Stimulated activated naive CD8-positive, alpha-beta T cell treated with anti-CD3 and anti-CD28 coated beads, Interleukin-15, Interleukin-2, amounts not matched to agents 100 U/mL and 50 U/mL, for 24 hours (primary cell): ENCODE results near the gene COL9A2.

Experiments used
- ATAC-seq: fragments of 150-1000 bp; cut with Tn5 transposase; one replicate; pipeline ENCODE4 v1.10.0; 2021
- DNase-seq: peaks from one replicate; pipeline ENCODE4 v3.0.0; 2021

Gene COL9A2

GRCh38 chr1:40303051-40303771 is 13.9 kb downstream of the COL9A2 start:
- ATAC-seq, result no peak

GRCh38 chr1:40302475-40302874 is 14.6 kb downstream of the COL9A2 start:
- ATAC-seq (no peak), DNase-seq (no peak)

More at GRCh38 chr1:40303051-40303771, 13.9 kb downstream of the COL9A2 start:
- DNase-seq, result no peak

- ATAC-seq (no peak), DNase-seq (no peak)
These were observed 15.4 kb downstream of the COL9A2 start for GRCh38 chr1:40301541-40302299.

- DNase-seq (no peak), ATAC-seq (no peak)
These were observed 16.0 kb downstream of the COL9A2 start for GRCh38 chr1:40301066-40301465.

GRCh38 chr1:40300651-40301050 is 16.4 kb downstream of the COL9A2 start:
- DNase-seq (no peak), ATAC-seq (no peak)

- no peak for ATAC-seq
- DNase-seq, result no peak
These were observed 16.9 kb downstream of the COL9A2 start for GRCh38 chr1:40300249-40300567.

- DNase-seq (no peak), ATAC-seq (no peak)
These were observed 17.5 kb downstream of the COL9A2 start for GRCh38 chr1:40299366-40300248.

GRCh38 chr1:40291293-40291692 is 25.8 kb downstream of the COL9A2 start:
- DNase-seq (no peak), ATAC-seq (no peak)

GRCh38 chr1:40281853-40282252 is 35.2 kb downstream of the COL9A2 start:
- no peak for ATAC-seq
- DNase-seq, result no peak

GRCh38 chr1:40276122-40276521 is 41.0 kb downstream of the COL9A2 start:
- ATAC-seq (no peak), DNase-seq (no peak)

- DNase-seq, result no peak
- ATAC-seq, result no peak
These were observed 42.8 kb downstream of the COL9A2 start for GRCh38 chr1:40274331-40274730.

- DNase-seq, result no peak
- no peak for ATAC-seq
These were observed 43.4 kb downstream of the COL9A2 start for GRCh38 chr1:40273547-40274166.

GRCh38 chr1:40272653-40273213 is 44.4 kb downstream of the COL9A2 start:
- DNase-seq (no peak), ATAC-seq (no peak)

- ATAC-seq (peak; percentile 95), DNase-seq (no peak)
These were observed 46.8 kb downstream of the COL9A2 start for GRCh38 chr1:40270152-40270834.

- ATAC-seq (no peak), DNase-seq (no peak)
These were observed 48.9 kb downstream of the COL9A2 start for GRCh38 chr1:40268211-40268610.

GRCh38 chr1:40267767-40268187 is 49.3 kb downstream of the COL9A2 start:
- ATAC-seq (no peak), DNase-seq (no peak)

- no peak for ATAC-seq
- no peak for DNase-seq
These were observed 50.1 kb downstream of the COL9A2 start for GRCh38 chr1:40266786-40267535.

- ATAC-seq (no peak), DNase-seq (no peak)
These were observed 51.2 kb downstream of the COL9A2 start for GRCh38 chr1:40265919-40266318.

GRCh38 chr1:40265298-40265697 is 51.8 kb downstream of the COL9A2 start:
- ATAC-seq (no peak), DNase-seq (no peak)

- DNase-seq, result no peak
- ATAC-seq, result peak; percentile 96
These were observed 52.7 kb downstream of the COL9A2 start for GRCh38 chr1:40264354-40264781.

- DNase-seq, result no peak
- ATAC-seq, result no peak
These were observed 58.7 kb downstream of the COL9A2 start for GRCh38 chr1:40258445-40258769.
